Stomach smooth muscle (tissue), 2 donors: ENCODE results near the gene NFIA.

Experiments used
- H3K27ac ChIP-seq: one replicate; pipeline ENCODE4 v1.7.0; 2013; ENCODE audit warnings: mild to moderate bottlenecking, low read length, inconsistent platforms
- H3K27me3 ChIP-seq, 2 donors: one replicate each; pipeline ENCODE4 v1.7.0; 2013; ENCODE audit warnings: low read length in 2 of 2; ENCODE audit not compliant: insufficient read depth in 2 of 2, control insufficient read depth in 1 of 2
- H3K36me3 ChIP-seq, 2 donors: one replicate each; pipeline ENCODE4 v1.7.0; 2013; ENCODE audit warnings: low read length in 2 of 2; ENCODE audit not compliant: control insufficient read depth in 2 of 2, insufficient read depth in 2 of 2
- H3K4me1 ChIP-seq: one replicate; pipeline ENCODE4 v1.7.0; 2013; ENCODE audit warnings: low read length; ENCODE audit not compliant: control insufficient read depth, insufficient read depth
- H3K4me3 ChIP-seq, 2 donors: one replicate each; pipeline ENCODE4 v1.7.0; 2013; ENCODE audit warnings: low read length in 2 of 2
- H3K9ac ChIP-seq, 2 donors: one replicate each; pipeline ENCODE4 v1.7.0; 2013; ENCODE audit warnings: low read length in 2 of 2, mild to moderate bottlenecking in 1 of 2
- H3K9me3 ChIP-seq, 2 donors: one replicate each; pipeline ENCODE4 v1.7.0; 2013; ENCODE audit warnings: low read length in 2 of 2; ENCODE audit not compliant: control insufficient read depth in 2 of 2
- donor health status: healthy.
- donor health status: Pancreatic carcinoma.

NFIA gene

DNA sequence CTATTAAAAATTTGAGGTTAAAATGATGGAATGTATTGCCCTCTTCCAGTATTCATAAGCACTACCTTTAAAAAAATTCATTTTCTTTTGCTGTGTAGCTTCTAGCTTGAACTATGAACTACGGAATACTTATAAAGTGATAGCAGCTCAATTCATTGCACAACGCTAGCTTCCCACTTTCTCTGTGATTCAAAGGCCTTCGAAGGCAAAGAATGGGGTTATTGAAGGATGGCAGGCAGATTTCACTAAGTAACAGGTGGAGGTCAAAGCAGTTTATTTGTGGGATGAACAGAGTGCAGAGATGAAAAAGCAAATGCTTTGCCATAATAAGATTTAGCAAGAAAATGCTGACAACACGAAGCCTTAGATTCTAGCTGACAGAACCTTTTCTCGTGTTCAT lies 290.6 kb downstream of the NFIA start:
- Histone ChIP-seq H3K36me3 (peaks cover 0 to 4% of the 10 kb centered on the region in 2 donors), H3K4me3 (no peak overlapping the region), H3K4me1 (no peaks in the 10 kb centered on the region), H3K27ac (no peak overlapping the region), H3K9me3 (no peaks in the 10 kb centered on the region), H3K27me3 (no peaks in the 10 kb centered on the region), H3K9ac (no peak overlapping the region)

DNA sequence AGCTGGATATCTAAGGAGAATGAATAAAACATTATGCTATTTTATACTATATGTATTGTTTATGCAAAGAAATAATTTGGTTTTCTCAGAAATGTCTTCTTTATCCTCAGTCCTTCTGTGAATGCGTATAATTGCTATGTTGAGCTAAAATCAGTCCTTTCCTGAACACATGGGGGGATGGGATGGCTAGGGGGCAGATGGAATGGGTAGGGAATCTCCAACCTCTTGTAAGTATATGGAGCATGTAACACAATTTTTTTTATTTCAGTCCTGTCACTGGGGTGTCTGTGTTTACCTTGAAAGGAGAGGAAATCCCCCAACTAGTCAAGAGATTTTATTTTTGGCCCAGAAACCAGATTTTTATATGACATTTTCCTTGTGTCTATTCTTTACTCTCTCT lies 291.8 kb downstream of the NFIA start:
- Histone ChIP-seq H3K36me3 (peaks cover 0 to 4% of the 10 kb centered on the region in 2 donors), H3K27ac (no peak overlapping the region), H3K9ac (no peak overlapping the region), H3K9me3 (no peaks in the 10 kb centered on the region), H3K4me1 (no peaks in the 10 kb centered on the region), H3K27me3 (no peaks in the 10 kb centered on the region), H3K4me3 (no peak overlapping the region)

DNA sequence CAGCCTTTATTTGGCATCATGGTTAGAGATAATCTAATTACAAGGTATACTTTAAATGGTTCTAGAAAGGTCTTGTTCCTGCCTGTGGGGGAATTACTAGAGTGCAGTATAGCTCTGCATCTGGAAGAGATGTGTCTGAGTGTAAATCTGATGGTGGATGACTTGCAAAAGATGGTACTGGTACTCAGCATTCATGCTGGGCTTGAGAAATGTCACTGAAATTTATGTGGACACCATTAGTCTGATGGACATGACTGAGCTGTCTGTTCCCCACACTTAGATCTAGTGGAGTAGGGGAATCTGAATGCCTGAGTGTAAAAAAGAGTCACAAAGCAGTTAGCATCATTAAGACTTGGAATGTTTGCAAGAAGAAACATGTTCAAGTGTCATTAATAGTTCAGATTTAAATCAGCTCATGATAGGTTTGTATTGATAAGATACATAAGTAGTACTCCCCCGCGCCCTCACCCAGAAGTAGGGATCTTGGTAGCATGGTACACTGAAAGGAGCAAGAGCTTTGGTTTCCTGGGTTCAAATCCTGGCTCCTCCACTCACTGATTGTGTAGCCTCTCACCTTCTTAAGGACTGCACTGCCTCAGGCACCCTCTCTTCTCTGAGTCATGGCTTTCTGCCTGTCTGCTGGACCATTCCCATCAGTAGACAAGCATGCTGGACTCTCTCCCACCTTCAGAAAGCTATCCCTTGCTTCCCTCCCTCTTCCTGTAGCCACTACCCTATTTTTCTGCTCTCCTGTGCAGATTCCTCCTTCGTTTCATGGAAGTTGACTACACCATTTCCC lies 292.9 kb downstream of the NFIA start:
- H3K27ac ChIP-seq: no peak overlapping the region
- peaks cover 0 to 3% of the 10 kb centered on the region in 2 donors for H3K36me3 ChIP-seq
- H3K4me1 ChIP-seq: no peaks in the 10 kb centered on the region
- no peak overlapping the region for H3K4me3 ChIP-seq
- no peaks in the 10 kb centered on the region for H3K9me3 ChIP-seq
- H3K9ac ChIP-seq: no peak overlapping the region
- H3K27me3 ChIP-seq: no peaks in the 10 kb centered on the region

DNA sequence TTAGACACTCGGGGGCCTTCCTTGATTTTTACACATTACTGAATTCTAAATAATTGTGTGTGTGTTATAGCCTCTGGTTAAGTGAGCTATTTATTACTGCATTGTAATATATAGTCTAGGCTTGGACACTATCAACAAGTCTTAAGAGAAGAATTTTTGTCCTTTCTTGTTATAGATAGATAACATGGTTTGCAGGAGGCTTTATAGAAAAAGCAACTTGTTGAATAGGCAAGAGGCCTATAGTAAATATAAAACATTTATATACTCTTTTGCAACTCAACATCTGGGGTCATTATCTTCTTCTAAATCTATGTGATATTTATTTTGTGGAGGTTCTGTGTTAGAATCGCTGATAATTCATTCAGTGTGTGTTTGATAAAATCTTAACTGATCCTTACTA lies 293.8 kb downstream of the NFIA start:
- H3K4me3 ChIP-seq: no peak overlapping the region
- H3K4me1 ChIP-seq: no peaks in the 10 kb centered on the region
- no peaks in the 10 kb centered on the region for H3K9me3 ChIP-seq
- H3K27ac ChIP-seq: no peak overlapping the region
- H3K9ac ChIP-seq: no peak overlapping the region
- no peaks in the 10 kb centered on the region for H3K36me3 ChIP-seq
- no peaks in the 10 kb centered on the region for H3K27me3 ChIP-seq

DNA sequence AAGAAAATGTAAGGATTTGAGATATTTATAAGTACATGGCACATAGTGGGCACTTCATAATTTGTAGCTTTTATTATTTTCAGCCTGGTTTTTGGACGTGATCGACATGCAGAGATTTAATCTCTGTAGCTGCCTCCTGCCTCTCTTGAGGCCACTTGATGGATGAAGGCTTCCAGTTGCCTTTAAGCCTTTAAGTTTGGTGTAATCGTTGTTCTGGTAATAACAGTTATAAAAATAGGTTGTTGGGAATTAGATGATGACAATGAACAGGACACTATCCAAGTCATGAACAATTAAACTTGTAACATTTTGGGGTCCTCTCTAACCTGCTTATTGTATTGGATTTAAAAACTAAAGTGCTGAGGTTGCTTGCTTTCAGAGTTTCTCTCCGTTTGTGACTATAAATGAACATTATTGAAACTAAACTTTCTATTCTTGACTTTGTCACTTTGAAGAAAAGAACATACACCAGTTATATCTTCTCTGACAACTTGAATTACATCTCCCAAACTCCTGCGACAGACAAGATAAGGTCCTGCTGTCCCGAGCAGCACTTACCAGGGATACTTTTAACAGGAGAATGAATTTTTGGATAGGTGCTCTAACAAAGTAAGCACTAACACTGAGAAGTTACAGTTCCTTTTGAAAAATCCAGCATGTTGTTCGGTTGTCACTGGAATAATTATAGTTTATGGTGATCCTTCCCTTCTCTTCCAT lies 295.0 kb downstream of the NFIA start:
- Histone ChIP-seq H3K36me3 (no peaks in the 10 kb centered on the region), H3K9ac (no peak overlapping the region), H3K9me3 (no peaks in the 10 kb centered on the region), H3K4me1 (no peaks in the 10 kb centered on the region), H3K27ac (no peak overlapping the region), H3K27me3 (no peaks in the 10 kb centered on the region), H3K4me3 (no peak overlapping the region)

DNA sequence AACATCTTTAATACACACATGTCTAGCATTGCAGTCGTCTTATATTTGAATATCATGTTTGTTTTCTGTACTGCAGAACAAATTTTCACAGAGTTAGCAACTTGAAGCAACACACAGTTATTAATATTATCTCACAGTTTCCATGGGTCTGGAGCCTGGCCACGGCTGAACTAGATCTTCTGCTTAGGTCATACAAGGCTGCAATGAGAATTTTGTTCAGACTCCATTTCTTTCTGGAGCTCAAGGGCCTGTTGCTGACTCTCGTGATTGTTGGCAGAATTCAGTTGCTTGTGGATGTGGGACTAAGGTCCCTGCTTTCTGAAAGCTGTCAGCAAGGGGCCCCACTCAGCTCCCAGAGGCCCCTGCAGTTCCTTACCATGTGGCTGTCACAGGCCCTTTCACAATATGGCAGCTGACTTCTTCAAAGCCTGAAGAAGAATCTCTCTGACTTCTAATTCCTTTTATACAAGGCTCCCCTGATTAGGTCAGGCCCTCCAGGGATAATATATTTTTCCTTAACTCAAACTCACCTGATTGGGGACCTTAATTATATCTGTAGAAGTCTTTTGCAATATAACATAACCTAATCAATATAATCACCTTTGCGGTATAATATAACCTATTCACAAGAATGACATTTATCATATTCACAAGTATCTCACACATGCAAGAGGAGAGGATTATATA lies 296.3 kb downstream of the NFIA start:
- peaks cover 6% of the 10 kb centered on the region in 2 donors for H3K36me3 ChIP-seq
- H3K9ac ChIP-seq: no peak overlapping the region
- no peaks in the 10 kb centered on the region for H3K9me3 ChIP-seq
- no peak overlapping the region for H3K27ac ChIP-seq
- H3K4me3 ChIP-seq: no peak overlapping the region
- no peaks in the 10 kb centered on the region for H3K4me1 ChIP-seq
- H3K27me3 ChIP-seq: no peaks in the 10 kb centered on the region

DNA sequence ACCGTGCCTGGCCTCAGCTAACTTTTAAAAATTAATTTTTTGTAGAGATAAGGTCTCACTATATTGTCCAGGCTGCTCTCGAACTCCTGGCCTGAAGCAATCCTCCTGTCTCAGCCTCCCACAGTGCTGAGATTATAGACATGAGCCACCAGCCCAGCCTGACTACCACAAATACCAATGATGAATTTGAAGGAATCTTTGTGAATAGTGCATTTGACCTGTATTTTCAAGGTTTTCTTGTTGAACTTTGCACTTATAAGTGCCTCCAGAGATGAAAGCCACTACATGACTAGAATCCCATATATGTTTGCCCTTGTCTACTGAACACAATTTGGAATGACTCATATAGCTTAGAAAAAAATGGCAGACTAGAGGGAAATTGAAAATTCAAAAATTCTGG lies 297.3 kb downstream of the NFIA start:
- peaks cover 7 to 9% of the 10 kb centered on the region in 2 donors for H3K36me3 ChIP-seq
- no peak overlapping the region for H3K9ac ChIP-seq
- no peaks in the 10 kb centered on the region for H3K4me1 ChIP-seq
- H3K27ac ChIP-seq: no peak overlapping the region
- H3K27me3 ChIP-seq: no peaks in the 10 kb centered on the region
- no peak overlapping the region for H3K4me3 ChIP-seq
- no peaks in the 10 kb centered on the region for H3K9me3 ChIP-seq

DNA sequence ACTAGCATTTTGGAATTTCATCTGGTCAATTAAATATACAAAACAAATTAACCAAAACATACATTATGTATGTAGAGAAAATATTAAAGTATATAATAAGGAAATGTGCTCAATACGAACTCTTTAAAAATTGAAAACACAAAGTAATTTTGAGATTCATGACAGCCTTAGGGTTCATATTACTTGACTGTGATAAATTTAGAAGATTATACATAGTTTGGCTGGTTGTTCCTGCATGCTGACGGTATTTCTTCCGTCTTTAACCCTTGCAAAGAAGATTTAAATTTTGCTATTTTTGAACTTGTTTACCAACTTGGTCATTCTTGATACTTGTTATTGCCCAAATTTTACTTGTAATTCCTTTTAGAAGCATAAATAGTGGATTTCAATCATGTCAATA lies 298.2 kb downstream of the NFIA start:
- no peak overlapping the region for H3K27ac ChIP-seq
- no peak overlapping the region for H3K9ac ChIP-seq
- H3K4me1 ChIP-seq: no peaks in the 10 kb centered on the region
- H3K36me3 ChIP-seq: peaks cover 7 to 9% of the 10 kb centered on the region in 2 donors
- H3K4me3 ChIP-seq: no peak overlapping the region
- H3K27me3 ChIP-seq: no peaks in the 10 kb centered on the region
- H3K9me3 ChIP-seq: no peaks in the 10 kb centered on the region

DNA sequence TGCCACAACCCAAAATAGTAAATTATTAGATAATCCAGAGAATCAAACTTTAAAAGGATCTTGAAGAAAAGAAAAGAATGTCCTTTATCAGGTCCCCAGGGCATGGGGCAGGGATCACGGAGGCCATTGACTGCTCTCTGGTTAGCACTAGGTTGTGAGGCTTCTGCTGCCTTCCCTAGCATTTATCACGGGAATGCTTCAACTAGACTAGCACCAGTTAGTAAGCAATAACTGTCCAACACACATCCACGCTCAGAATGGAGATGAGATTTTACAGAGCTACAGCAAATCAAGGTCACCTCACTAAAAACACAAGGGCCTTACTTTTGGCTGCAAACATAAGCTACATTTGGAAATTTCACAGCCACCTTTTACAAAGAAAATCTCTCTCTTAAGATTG lies 304.0 kb downstream of the NFIA start:
- no peaks in the 10 kb centered on the region for H3K27me3 ChIP-seq
- peaks cover 3 to 4% of the 10 kb centered on the region in 2 donors for H3K9me3 ChIP-seq
- no peak overlapping the region for H3K9ac ChIP-seq
- peaks cover 26 to 34% of the 10 kb centered on the region in 2 donors for H3K36me3 ChIP-seq
- no peak overlapping the region for H3K27ac ChIP-seq
- no peak overlapping the region for H3K4me3 ChIP-seq
- no peaks in the 10 kb centered on the region for H3K4me1 ChIP-seq

DNA sequence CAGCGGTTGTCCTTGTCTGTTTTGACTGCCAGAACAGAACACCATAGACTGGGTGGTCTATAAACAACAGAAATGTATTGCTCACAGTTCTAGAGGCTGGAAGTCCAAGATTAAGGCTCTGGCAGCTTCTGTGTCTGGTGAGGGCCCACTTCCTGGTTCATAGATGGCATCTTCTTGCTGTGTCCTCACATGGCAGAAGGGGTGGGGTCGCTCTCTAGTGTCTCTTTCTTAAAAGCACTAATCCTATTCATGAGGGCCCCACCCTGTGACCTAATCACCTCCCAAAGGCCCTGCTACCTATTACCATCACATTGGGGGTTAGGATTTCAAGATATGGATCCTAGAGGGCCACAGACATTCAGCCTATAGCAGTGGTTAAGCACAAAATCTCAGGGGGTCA lies 304.4 kb downstream of the NFIA start:
- H3K4me3 ChIP-seq: no peak overlapping the region
- H3K4me1 ChIP-seq: no peaks in the 10 kb centered on the region
- H3K27ac ChIP-seq: no peak overlapping the region
- peaks cover 26 to 34% of the 10 kb centered on the region in 2 donors for H3K36me3 ChIP-seq
- no peak overlapping the region for H3K9ac ChIP-seq
- no peaks in the 10 kb centered on the region for H3K27me3 ChIP-seq
- peaks cover 3 to 4% of the 10 kb centered on the region in 2 donors for H3K9me3 ChIP-seq
